ENCODE data around the gene PRKCA. TPM values are rescaled to one million over a fixed set of nuclear protein-coding genes. Genes with fewer than 3 reads are reported as not detected.

PRKCA gene
- total RNA-seq, 1 donor from 2014 or later, result 29.0 TPM

GRCh38 chr17:66649818-66650543, 347.6 kb downstream of the PRKCA start:
- H3K27ac ChIP-seq, result no peak overlapping the region
- intact Hi-C loops (cut with DNase I), result no loop called here
- DNase-seq, result no peak
- H3K27me3 ChIP-seq (ENCODE audit: low read depth), result no peaks in the 10 kb centered on the region
- H3K36me3 ChIP-seq, result peaks cover 12% of the 10 kb centered on the region
- H3K4me3 ChIP-seq, result no peak overlapping the region
- TF ChIP-seq, protein P1, sequence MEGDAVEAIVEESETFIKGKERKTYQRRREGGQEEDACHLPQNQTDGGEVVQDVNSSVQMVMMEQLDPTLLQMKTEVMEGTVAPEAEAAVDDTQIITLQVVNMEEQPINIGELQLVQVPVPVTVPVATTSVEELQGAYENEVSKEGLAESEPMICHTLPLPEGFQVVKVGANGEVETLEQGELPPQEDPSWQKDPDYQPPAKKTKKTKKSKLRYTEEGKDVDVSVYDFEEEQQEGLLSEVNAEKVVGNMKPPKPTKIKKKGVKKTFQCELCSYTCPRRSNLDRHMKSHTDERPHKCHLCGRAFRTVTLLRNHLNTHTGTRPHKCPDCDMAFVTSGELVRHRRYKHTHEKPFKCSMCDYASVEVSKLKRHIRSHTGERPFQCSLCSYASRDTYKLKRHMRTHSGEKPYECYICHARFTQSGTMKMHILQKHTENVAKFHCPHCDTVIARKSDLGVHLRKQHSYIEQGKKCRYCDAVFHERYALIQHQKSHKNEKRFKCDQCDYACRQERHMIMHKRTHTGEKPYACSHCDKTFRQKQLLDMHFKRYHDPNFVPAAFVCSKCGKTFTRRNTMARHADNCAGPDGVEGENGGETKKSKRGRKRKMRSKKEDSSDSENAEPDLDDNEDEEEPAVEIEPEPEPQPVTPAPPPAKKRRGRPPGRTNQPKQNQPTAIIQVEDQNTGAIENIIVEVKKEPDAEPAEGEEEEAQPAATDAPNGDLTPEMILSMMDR (IDR thresholded peaks at IDR 0.05), result no peak
- no peaks in the 10 kb centered on the region for H3K9me3 ChIP-seq
- H3K4me1 ChIP-seq, result no peaks in the 10 kb centered on the region
- no peak for ATAC-seq

DNA sequence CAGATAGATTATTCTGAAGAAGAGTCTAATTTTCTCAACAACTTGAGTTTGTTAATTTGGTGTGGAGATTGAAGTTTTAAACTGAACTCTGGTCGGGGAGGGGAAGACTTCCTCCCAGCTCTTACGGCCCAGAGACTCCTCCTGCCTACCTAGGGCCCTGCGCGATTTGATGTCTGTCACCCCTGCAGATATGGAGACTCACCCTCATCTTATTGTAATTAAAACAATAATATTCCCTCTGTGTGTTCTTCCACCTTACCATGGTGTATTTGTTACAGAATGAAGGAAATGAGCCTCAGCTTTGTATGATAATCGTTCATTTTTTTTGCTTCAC, 348.1 kb downstream of the PRKCA start:
- Histone ChIP-seq H3K9me3 (no peaks in the 10 kb centered on the region), H3K4me1 (no peaks in the 10 kb centered on the region), H3K4me3 (no peak overlapping the region), H3K27me3 (ENCODE audit: low read depth) (no peaks in the 10 kb centered on the region), H3K27ac (no peak overlapping the region), H3K36me3 (peaks cover 12% of the 10 kb centered on the region)
- TF ChIP-seq, protein P1 (IDR thresholded peaks at IDR 0.05), result no peak
- intact Hi-C loops (cut with DNase I), result no loop called here
- DNase-seq, result no peak
- ATAC-seq, result no peak

DNA sequence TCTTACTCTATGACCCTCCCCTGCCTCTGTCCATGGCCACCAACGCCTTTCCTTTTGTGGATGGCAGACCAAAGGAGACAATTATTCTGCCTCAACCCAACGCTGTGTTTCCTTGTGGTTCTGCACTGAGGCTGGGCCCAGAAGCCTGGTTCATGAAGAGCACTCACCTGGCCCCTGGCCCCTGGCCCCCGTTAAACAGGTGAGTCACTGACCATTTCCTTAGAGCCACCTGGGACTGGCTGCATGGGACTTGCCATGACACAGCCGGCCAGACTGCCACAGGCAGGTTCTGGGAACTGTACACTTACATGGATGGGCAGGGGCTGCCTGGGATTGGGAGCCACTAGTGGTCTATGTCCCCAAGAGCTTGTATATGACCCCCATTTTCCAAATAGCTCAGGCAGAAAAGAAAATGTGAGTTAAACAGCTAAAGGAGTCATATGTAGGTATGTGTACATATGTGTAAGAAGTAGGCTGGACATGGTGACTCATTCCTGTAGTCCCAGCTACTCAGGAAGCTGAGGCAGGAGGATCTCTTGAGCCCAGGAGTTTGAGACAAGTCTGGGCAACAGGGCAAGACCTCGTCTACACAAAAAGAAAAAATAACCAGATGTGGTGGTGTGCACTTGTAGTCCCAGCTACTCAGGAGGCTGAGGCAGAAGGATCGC, 350.6 kb downstream of the PRKCA start:
- no peaks in the 10 kb centered on the region for H3K9me3 ChIP-seq
- no peaks in the 10 kb centered on the region for H3K27me3 ChIP-seq (ENCODE audit: low read depth)
- no peak overlapping the region for H3K4me3 ChIP-seq
- no peak overlapping the region for H3K27ac ChIP-seq
- no peaks in the 10 kb centered on the region for H3K4me1 ChIP-seq
- intact Hi-C loops (cut with DNase I), result no loop called here
- ATAC-seq (no peak), DNase-seq (no peak)
- TF ChIP-seq, protein P1 (IDR thresholded peaks at IDR 0.05), result no peak
- H3K36me3 ChIP-seq, result peaks cover 2% of the 10 kb centered on the region

GRCh38 chr17:66654106-66654740, 351.8 kb downstream of the PRKCA start:
- Histone ChIP-seq H3K4me3 (no peak overlapping the region), H3K9me3 (no peaks in the 10 kb centered on the region), H3K27me3 (ENCODE audit: low read depth) (no peaks in the 10 kb centered on the region), H3K4me1 (no peaks in the 10 kb centered on the region), H3K27ac (no peak overlapping the region), H3K36me3 (no peaks in the 10 kb centered on the region)
- TF ChIP-seq, protein P1 (IDR thresholded peaks at IDR 0.05), result no peak
- DNase-seq, result no peak
- peak in 1 of 2 donors; percentile 31 for ATAC-seq
- intact Hi-C loops (cut with DNase I), result no loop called here

DNA sequence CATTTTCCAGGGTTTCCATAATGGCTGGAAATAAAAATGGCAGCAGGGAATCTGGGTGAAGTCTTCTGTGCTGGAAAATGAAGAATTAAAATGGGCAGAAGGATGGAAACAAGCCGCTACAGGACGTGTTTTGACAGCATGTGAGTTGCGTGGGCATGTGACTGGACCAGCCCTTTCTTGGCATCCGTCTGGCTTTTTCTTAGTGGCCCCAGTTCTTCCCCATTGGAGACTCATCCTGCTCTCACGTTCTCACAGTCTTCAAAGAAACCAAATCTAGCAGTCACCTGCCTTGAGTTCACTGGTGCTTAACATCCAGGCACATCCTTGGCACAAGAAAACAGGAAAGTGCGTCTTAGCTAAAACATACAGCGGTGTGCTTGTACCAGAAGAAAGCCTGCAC, 352.4 kb downstream of the PRKCA start:
- TF ChIP-seq, protein P1 (IDR thresholded peaks at IDR 0.05), result no peak
- no peaks in the 10 kb centered on the region for H3K36me3 ChIP-seq
- H3K27ac ChIP-seq, result no peak overlapping the region
- H3K4me3 ChIP-seq, result no peak overlapping the region
- intact Hi-C loops (cut with DNase I), result no loop called here
- DNase-seq, result no peak
- ATAC-seq, result no peak
- H3K9me3 ChIP-seq, result no peaks in the 10 kb centered on the region
- H3K4me1 ChIP-seq, result no peaks in the 10 kb centered on the region
- H3K27me3 ChIP-seq (ENCODE audit: low read depth), result no peaks in the 10 kb centered on the region
